Tibial nerve (tissue), 4 donors: Measurements from ENCODE around the gene KIAA0753. TPM values are rescaled to one million over a fixed set of nuclear protein-coding genes. Genes with fewer than 3 reads are reported as not detected.
"Not testable (repeated sequence)": the region's sequence is repeated elsewhere in the genome, so short reads cannot be mapped to it uniquely, and the experiment has no call there.

Experiments
- DNase-seq, 2 donors: peaks; one replicate each; pipeline ENCODE4 v3.0.0-alpha.2; 2019; ENCODE audit warnings: low spot score in 2 of 2
- H3K27ac ChIP-seq, 4 donors: fragments of 200-600 bp; sonication (generic) in 3 of 4; one replicate each; pipeline ENCODE4 v1.5.1; 2017 to 2019; ENCODE audit warnings: mild to moderate bottlenecking in 1 of 4
- H3K27me3 ChIP-seq, 2 donors: fragments of 200-600 bp; sonication (generic) in 1 of 2; one replicate each; pipeline versions ENCODE4 v1.5.1 to v1.6.0; 2017 to 2019
- H3K36me3 ChIP-seq, 3 donors: fragments of 200-600 bp; sonication (generic); one replicate each; pipeline ENCODE4 v1.5.1; 2018 to 2019
- H3K4me1 ChIP-seq, 4 donors: fragments of 200-600 bp; sonication (generic) in 3 of 4; one replicate each; pipeline ENCODE4 v1.5.1; 2017 to 2019
- H3K4me3 ChIP-seq, 4 donors: fragments of 200-600 bp; sonication (generic) in 3 of 4; one replicate each; pipeline ENCODE4 v1.5.1; 2017 to 2019; ENCODE audit warnings: mild to moderate bottlenecking in 1 of 4, moderate library complexity in 1 of 4
- H3K9me3 ChIP-seq, 4 donors: fragments of 200-600 bp; sonication (generic) in 3 of 4; one replicate each; pipeline ENCODE4 v1.5.1; 2017 to 2019
- EP300 ChIP-seq, 2 donors: sonication (generic); formaldehyde crosslinking; IDR thresholded peaks; one replicate each; pipeline ENCODE4 v1.6.1; 2017; ENCODE audit warnings: antibody characterized with exemption in 2 of 2, mild to moderate bottlenecking in 1 of 2
- POLR2A ChIP-seq, 2 donors: fragments of 450-650 bp; IDR thresholded peaks; one replicate each; pipeline ENCODE4 v1.6.1; 2017; ENCODE audit warnings: antibody characterized with exemption in 2 of 2, mild to moderate bottlenecking in 2 of 2, moderate library complexity in 2 of 2
- WGBS, 2 donors: methylation state at CpG; one replicate each; pipeline ENCODE4 v1.1.5; 2018; 5-methylcytosine and 5-hydroxymethylcytosine counted together
- total RNA-seq, 4 donors: library from RNA; depleted of rRNA; stranded (reverse); fragments of >200 nt; gene quantifications; one replicate each; pipeline ENCODE4 v1.1.0, GENCODE V29; 2016
- TF ChIP-seq, protein P1 (sequence below), 5 experiments: fragments of 200-600 bp in 3 of 5; fragments of 450-650 bp in 2 of 5; sonication (generic) in 3 of 5; IDR thresholded peaks; one replicate each; pipeline ENCODE4 v1.5.1; 2016 to 2019; ENCODE audit warnings: antibody characterized with exemption in 5 of 5, mild to moderate bottlenecking in 3 of 5, moderate library complexity in 2 of 5

KIAA0753 gene
- total RNA-seq, 4 donors from 2014 or later: 14.1 to 24.0 (median 16.9) TPM

- TF ChIP-seq EP300 (IDR thresholded peaks at IDR 0.05) (no peak), POLR2A (IDR thresholded peaks at IDR 0.05) (no peak)
- TF ChIP-seq, protein P1, sequence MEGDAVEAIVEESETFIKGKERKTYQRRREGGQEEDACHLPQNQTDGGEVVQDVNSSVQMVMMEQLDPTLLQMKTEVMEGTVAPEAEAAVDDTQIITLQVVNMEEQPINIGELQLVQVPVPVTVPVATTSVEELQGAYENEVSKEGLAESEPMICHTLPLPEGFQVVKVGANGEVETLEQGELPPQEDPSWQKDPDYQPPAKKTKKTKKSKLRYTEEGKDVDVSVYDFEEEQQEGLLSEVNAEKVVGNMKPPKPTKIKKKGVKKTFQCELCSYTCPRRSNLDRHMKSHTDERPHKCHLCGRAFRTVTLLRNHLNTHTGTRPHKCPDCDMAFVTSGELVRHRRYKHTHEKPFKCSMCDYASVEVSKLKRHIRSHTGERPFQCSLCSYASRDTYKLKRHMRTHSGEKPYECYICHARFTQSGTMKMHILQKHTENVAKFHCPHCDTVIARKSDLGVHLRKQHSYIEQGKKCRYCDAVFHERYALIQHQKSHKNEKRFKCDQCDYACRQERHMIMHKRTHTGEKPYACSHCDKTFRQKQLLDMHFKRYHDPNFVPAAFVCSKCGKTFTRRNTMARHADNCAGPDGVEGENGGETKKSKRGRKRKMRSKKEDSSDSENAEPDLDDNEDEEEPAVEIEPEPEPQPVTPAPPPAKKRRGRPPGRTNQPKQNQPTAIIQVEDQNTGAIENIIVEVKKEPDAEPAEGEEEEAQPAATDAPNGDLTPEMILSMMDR (IDR thresholded peaks at IDR 0.05): no peak
- Histone ChIP-seq H3K27me3 (peaks cover 0 to 23% of the 10 kb centered on the region in 2 donors), H3K4me1 (peaks cover 0 to 8% (median 0%) of the 10 kb centered on the region in 4 donors), H3K27ac (no peak overlapping the region), H3K36me3 (no peaks in the 10 kb centered on the region), H3K9me3 (no peaks in the 10 kb centered on the region), H3K4me3 (no peak overlapping the region)
- 46 to 47% methylated on average over 14 of the region's 14 CpGs for WGBS, 2 donors
- no peak for DNase-seq
Observed at GRCh38 chr17:6668727-6669425, 28.4 kb upstream of the KIAA0753 start.

DNA sequence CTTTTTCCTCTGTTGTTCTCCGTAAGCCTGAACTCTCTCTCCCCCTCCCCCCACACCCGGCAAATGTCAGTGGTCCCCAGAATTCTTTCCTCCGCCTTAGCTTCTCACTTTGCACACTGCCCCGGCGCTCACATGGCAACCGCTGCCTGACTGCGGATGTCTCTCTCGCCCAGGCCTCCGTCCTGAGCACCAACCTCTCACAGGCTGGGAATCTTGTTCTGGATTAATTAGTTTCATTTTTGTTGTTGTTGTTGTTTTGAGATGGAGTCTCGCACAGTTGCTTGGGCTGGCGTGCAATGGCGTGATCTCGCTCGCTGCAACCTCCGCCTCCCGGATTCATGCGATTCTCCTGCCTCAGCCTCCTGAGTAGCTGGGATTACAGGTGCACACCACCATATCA lies 27.7 kb upstream of the KIAA0753 start:
- TF ChIP-seq, protein P1 (IDR thresholded peaks at IDR 0.05): no peak
- TF ChIP-seq POLR2A (IDR thresholded peaks at IDR 0.05) (no peak), EP300 (IDR thresholded peaks at IDR 0.05) (no peak)
- H3K4me1 ChIP-seq: peaks cover 0 to 8% (median 0%) of the 10 kb centered on the region in 4 donors
- DNase-seq: no peak
- H3K36me3 ChIP-seq: no peaks in the 10 kb centered on the region
- H3K4me3 ChIP-seq: no peak overlapping the region
- peaks cover 0 to 23% of the 10 kb centered on the region in 2 donors for H3K27me3 ChIP-seq
- H3K27ac ChIP-seq: no peak overlapping the region
- 78 to 79% methylated on average over 17 of the region's 17 CpGs for WGBS, 2 donors
- H3K9me3 ChIP-seq: no peaks in the 10 kb centered on the region

GRCh38 chr17:6667516-6667915 lies 27.0 kb upstream of the KIAA0753 start:
- Histone ChIP-seq H3K36me3 (no peaks in the 10 kb centered on the region), H3K27ac (no peak overlapping the region), H3K4me1 (peaks cover 0 to 8% (median 0%) of the 10 kb centered on the region in 4 donors), H3K27me3 (peaks cover 0 to 23% of the 10 kb centered on the region in 2 donors), H3K9me3 (no peaks in the 10 kb centered on the region), H3K4me3 (no peak overlapping the region)
- no peak for DNase-seq
- 51 to 55% methylated on average over 6 of the region's 6 CpGs for WGBS, 2 donors
- TF ChIP-seq POLR2A (IDR thresholded peaks at IDR 0.05) (no peak), EP300 (IDR thresholded peaks at IDR 0.05) (no peak)
- TF ChIP-seq, protein P1 (IDR thresholded peaks at IDR 0.05): no peak

- no peak for DNase-seq
- Histone ChIP-seq H3K27me3 (peaks cover 0 to 33% of the 10 kb centered on the region in 2 donors), H3K27ac (no peak overlapping the region), H3K4me3 (no peak overlapping the region), H3K4me1 (peaks cover 0 to 8% (median 0%) of the 10 kb centered on the region in 4 donors), H3K36me3 (no peaks in the 10 kb centered on the region), H3K9me3 (no peaks in the 10 kb centered on the region)
- no peak for TF ChIP-seq EP300 (IDR thresholded peaks at IDR 0.05)
- no peak for TF ChIP-seq POLR2A (IDR thresholded peaks at IDR 0.05)
- TF ChIP-seq, protein P1 (IDR thresholded peaks at IDR 0.05): no peak
- 95 to 99% methylated on average over 6 of the region's 6 CpGs for WGBS, 2 donors
Observed at GRCh38 chr17:6666557-6666956, 26.0 kb upstream of the KIAA0753 start.

GRCh38 chr17:6666077-6666521 lies 25.6 kb upstream of the KIAA0753 start:
- Histone ChIP-seq H3K27ac (no peak overlapping the region), H3K4me3 (no peak overlapping the region), H3K9me3 (no peaks in the 10 kb centered on the region), H3K36me3 (no peaks in the 10 kb centered on the region), H3K4me1 (peaks cover 0 to 8% (median 0%) of the 10 kb centered on the region in 4 donors), H3K27me3 (peaks cover 0 to 37% of the 10 kb centered on the region in 2 donors)
- WGBS, 2 donors: 16 to 18% methylated on average over 9 of the region's 9 CpGs
- peak; percentile 43 to 60 for DNase-seq
- TF ChIP-seq, protein P1 (IDR thresholded peaks at IDR 0.05): peak; percentile 75 to 87 (median 85)
- TF ChIP-seq POLR2A (IDR thresholded peaks at IDR 0.05) (no peak), EP300 (IDR thresholded peaks at IDR 0.05) (no peak)

- H3K27me3 ChIP-seq: peaks cover 0 to 48% of the 10 kb centered on the region in 2 donors
- H3K9me3 ChIP-seq, H3K27ac ChIP-seq, H3K4me3 ChIP-seq, H3K36me3 ChIP-seq, DNase-seq, H3K4me1 ChIP-seq: not testable (repeated sequence)
- 88 to 91% methylated on average over 14 of the region's 14 CpGs for WGBS, 2 donors
Observed at GRCh38 chr17:6663200-6663599, 22.7 kb upstream of the KIAA0753 start.
